ENCODE data around the gene SPIRE2. TPM values are rescaled to one million over a fixed set of nuclear protein-coding genes. Genes with fewer than 3 reads are reported as not detected.

SPIRE2 gene
- total RNA-seq, 1 experiment from 2014 or later, result 3.8 TPM

DNA sequence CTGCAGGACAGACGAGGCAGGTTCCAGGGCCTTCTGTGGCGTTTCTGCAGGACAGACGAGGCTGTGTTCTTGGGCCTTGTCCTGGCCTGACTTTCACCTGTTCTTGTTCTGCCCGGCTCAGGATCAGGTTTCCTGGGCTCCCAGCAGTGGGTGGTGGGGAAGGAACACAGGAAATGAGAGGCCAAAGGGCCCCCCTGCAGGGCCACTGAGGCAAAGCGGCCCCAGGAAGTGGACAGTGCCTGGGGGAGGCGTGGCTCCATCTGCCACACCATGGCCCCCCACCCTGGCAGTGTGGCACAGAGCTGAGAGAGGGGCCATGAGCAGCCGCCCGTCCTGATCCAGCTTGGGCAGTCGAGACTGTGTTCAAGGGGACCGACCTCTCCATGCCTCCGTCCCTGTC, 20.7 kb downstream of the SPIRE2 start:
- no peaks in the 10 kb centered on the region for H3K4me1 Mint-ChIP-seq (ENCODE audit: insufficient read depth, unreplicated experiment)
- no peak overlapping the region for H3K27ac Mint-ChIP-seq (ENCODE audit: low read depth, unreplicated experiment)
- H3K4me3 Mint-ChIP-seq (ENCODE audit: unreplicated experiment), result no peak overlapping the region
- CTCF ChIA-PET, result interaction anchor here (1.5 kb wide), 1 partner anchor 12 kb away, joined by 6 read pairs; no protein-coding TSS in a partner anchor
- peaks cover 5% of the 10 kb centered on the region for H3K36me3 Mint-ChIP-seq (ENCODE audit: insufficient read depth, unreplicated experiment)
- no TSS peak for BruUV-seq (replicated peaks)
- intact Hi-C loops (cut with micrococcal nuclease), result no loop called here
- no peak for DNase-seq (ENCODE audit: unreplicated experiment)
- no peak for TF ChIP-seq CTCF (IDR thresholded peaks at IDR 0.05; ENCODE audit: unreplicated experiment)
- POLR2A ChIA-PET, result no interaction called here
- H3K9me3 Mint-ChIP-seq (ENCODE audit: unreplicated experiment), result no peaks in the 10 kb centered on the region
- H3K27me3 Mint-ChIP-seq (ENCODE audit: insufficient read depth, unreplicated experiment), result no peaks in the 10 kb centered on the region

- no peaks in the 10 kb centered on the region for H3K9me3 Mint-ChIP-seq (ENCODE audit: unreplicated experiment)
- no peaks in the 10 kb centered on the region for H3K27me3 Mint-ChIP-seq (ENCODE audit: insufficient read depth, unreplicated experiment)
- H3K4me1 Mint-ChIP-seq (ENCODE audit: insufficient read depth, unreplicated experiment), result no peaks in the 10 kb centered on the region
- intact Hi-C loops (cut with micrococcal nuclease), result no loop called here
- peaks cover 12% of the 10 kb centered on the region for H3K36me3 Mint-ChIP-seq (ENCODE audit: insufficient read depth, unreplicated experiment)
- no peak overlapping the region for H3K27ac Mint-ChIP-seq (ENCODE audit: low read depth, unreplicated experiment)
- DNase-seq (ENCODE audit: unreplicated experiment), result no peak
- ChIA-PET POLR2A (interaction anchor here (0.6 kb wide), 1 partner anchor 109 kb away, joined by 3 read pairs; no protein-coding TSS in a partner anchor), CTCF (interaction anchor here (0.6 to 0.9 kb wide), 2 partner anchors 8 to 13 kb away, joined by 4 read pairs; no protein-coding TSS in a partner anchor)
- TF ChIP-seq CTCF (IDR thresholded peaks at IDR 0.05; ENCODE audit: unreplicated experiment), result no peak
- H3K4me3 Mint-ChIP-seq (ENCODE audit: unreplicated experiment), result no peak overlapping the region
- no TSS peak for BruUV-seq (replicated peaks)
These were observed 25.2 kb downstream of the SPIRE2 start for GRCh38 chr16:89853306-89853993.

DNA sequence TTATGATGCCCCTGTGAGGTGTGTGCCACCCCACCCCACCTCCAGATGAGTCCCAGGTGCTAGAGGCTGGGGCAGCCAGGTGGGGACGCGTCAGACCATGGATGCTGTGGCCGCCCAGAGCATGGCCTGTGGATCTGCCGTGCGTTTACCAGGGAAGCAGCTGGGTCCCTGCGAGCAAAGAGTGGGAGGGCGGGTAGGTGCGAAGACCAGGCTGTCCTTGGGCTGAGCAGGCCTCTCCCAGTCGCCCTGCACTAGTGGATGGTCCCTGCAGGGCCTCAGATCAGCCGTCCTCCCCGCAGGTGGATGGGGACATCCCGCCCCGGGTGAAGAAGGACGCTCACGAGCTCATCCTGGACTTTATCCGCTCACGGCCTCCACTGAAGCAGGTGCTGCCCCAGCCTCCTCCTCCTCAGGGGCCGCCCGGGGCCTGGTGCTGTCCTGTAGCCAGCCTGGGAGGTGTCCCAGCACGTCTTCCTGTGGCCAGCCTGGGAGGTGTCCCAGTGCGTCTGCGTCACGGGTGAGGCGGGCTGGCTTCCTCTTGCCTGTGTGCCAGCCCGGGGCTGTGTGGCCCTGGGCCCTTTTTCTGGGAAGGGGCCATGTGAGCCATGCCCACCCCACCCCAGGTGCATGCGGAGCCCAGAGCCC, 27.1 kb downstream of the SPIRE2 start:
- ChIA-PET POLR2A (no interaction called here), CTCF (interaction anchor here (0.5 kb wide), 1 partner anchor 9 kb away, joined by 3 read pairs; no protein-coding TSS in a partner anchor)
- intact Hi-C loops (cut with micrococcal nuclease), result no loop called here
- H3K9me3 Mint-ChIP-seq (ENCODE audit: unreplicated experiment), result no peaks in the 10 kb centered on the region
- no TSS peak for BruUV-seq (replicated peaks)
- H3K27ac Mint-ChIP-seq (ENCODE audit: low read depth, unreplicated experiment), result no peak overlapping the region
- DNase-seq (ENCODE audit: unreplicated experiment), result no peak
- H3K4me3 Mint-ChIP-seq (ENCODE audit: unreplicated experiment), result no peak overlapping the region
- peaks cover 18% of the 10 kb centered on the region for H3K36me3 Mint-ChIP-seq (ENCODE audit: insufficient read depth, unreplicated experiment)
- TF ChIP-seq CTCF (IDR thresholded peaks at IDR 0.05; ENCODE audit: unreplicated experiment), result no peak
- H3K27me3 Mint-ChIP-seq (ENCODE audit: insufficient read depth, unreplicated experiment), result no peaks in the 10 kb centered on the region
- H3K4me1 Mint-ChIP-seq (ENCODE audit: insufficient read depth, unreplicated experiment), result peaks cover under 1% of the 10 kb centered on the region

GRCh38 chr16:89855986-89856385, 27.7 kb downstream of the SPIRE2 start:
- no peak overlapping the region for H3K4me3 Mint-ChIP-seq (ENCODE audit: unreplicated experiment)
- no peak for TF ChIP-seq CTCF (IDR thresholded peaks at IDR 0.05; ENCODE audit: unreplicated experiment)
- no peak for DNase-seq (ENCODE audit: unreplicated experiment)

More at GRCh38 chr16:89855986-89856385, 27.7 kb downstream of the SPIRE2 start:
- no TSS peak for BruUV-seq (replicated peaks)
- peaks cover 6% of the 10 kb centered on the region for H3K4me1 Mint-ChIP-seq (ENCODE audit: insufficient read depth, unreplicated experiment)
- H3K27ac Mint-ChIP-seq (ENCODE audit: low read depth, unreplicated experiment), result no peak overlapping the region
- intact Hi-C loops (cut with micrococcal nuclease), result no loop called here
- ChIA-PET POLR2A (no interaction called here), CTCF (no interaction called here)
- no peaks in the 10 kb centered on the region for H3K27me3 Mint-ChIP-seq (ENCODE audit: insufficient read depth, unreplicated experiment)
- peaks cover 17% of the 10 kb centered on the region for H3K36me3 Mint-ChIP-seq (ENCODE audit: insufficient read depth, unreplicated experiment)
- H3K9me3 Mint-ChIP-seq (ENCODE audit: unreplicated experiment), result no peaks in the 10 kb centered on the region

All from MCF 10A (cell line).